SJCRH30 (cell line): Measurements from ENCODE around the gene POMT2. TPM values are rescaled to one million over a fixed set of nuclear protein-coding genes. Genes with fewer than 3 reads are reported as not detected.
"Not testable (repeated sequence)": the region's sequence is repeated elsewhere in the genome, so short reads cannot be mapped to it uniquely, and the experiment has no call there.

Experiments
- DNase-seq, 2 experiments: peaks; one replicate each; pipeline ENCODE4 v3.0.0-alpha.2; 2015 to 2020
- H3K27ac ChIP-seq: fragments of 250-450 bp; sonication (Bioruptor Pico); 2 replicates; pipeline ENCODE4 v1.5.1; 2020; ENCODE audit warnings: mild to moderate bottlenecking, moderate library complexity
- H3K27me3 ChIP-seq: fragments of 250-450 bp; sonication (Bioruptor Pico); 2 replicates; pipeline ENCODE4 v1.5.1; 2020; ENCODE audit warnings: mild to moderate bottlenecking, moderate library complexity
- H3K36me3 ChIP-seq: fragments of 250-450 bp; sonication (Bioruptor Pico); 2 replicates; pipeline ENCODE4 v1.5.1; 2020; ENCODE audit warnings: mild to moderate bottlenecking, moderate library complexity
- H3K4me1 ChIP-seq: fragments of 250-450 bp; sonication (Bioruptor Pico); 2 replicates; pipeline ENCODE4 v1.5.1; 2020; ENCODE audit warnings: mild to moderate bottlenecking, moderate library complexity
- H3K4me3 ChIP-seq: fragments of 250-450 bp; sonication (Bioruptor Pico); 2 replicates; pipeline ENCODE4 v1.5.1; 2020; ENCODE audit warnings: mild to moderate bottlenecking, moderate library complexity
- H3K9me3 ChIP-seq: fragments of 250-450 bp; sonication (Bioruptor Pico); replicated peaks from 2 replicates; pipeline ENCODE4 v1.5.1; 2020; ENCODE audit warnings: mild to moderate bottlenecking, moderate library complexity
- total RNA-seq: library from RNA; depleted of rRNA; stranded (reverse); fragments of >200 nt; shearing (Covaris generic); gene quantifications from 2 replicates; pipeline ENCODE4 v1.2.3, GENCODE V29; 2014

The POMT2 gene
- total RNA-seq, 1 experiment from 2014 or later = 30.2 TPM

DNA sequence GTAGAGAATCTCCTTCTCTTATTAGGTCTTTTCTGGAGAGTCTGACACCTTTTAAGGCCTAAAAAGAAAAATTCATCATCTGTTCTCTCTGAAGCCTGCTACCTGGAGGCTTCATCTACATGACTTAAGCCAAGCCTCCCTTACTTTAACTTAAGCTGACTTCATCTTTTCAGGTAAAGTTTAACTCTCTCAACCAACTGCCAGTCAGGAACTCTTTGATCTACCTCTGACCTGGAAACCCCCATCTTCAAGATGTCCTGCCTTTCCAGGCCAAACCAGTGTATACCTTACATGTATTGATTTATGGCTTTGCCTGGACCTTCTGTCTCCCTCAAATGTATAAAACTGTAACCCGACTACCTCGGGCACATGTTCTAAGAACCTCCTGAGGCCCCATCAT lies 17.6 kb upstream of the POMT2 start:
- Histone ChIP-seq H3K4me3 (no peak overlapping the region), H3K27me3 (no peaks in the 10 kb centered on the region), H3K4me1 (no peaks in the 10 kb centered on the region), H3K36me3 (no peaks in the 10 kb centered on the region), H3K9me3 (no peaks in the 10 kb centered on the region), H3K27ac (no peak overlapping the region)
- no peak for DNase-seq

DNA sequence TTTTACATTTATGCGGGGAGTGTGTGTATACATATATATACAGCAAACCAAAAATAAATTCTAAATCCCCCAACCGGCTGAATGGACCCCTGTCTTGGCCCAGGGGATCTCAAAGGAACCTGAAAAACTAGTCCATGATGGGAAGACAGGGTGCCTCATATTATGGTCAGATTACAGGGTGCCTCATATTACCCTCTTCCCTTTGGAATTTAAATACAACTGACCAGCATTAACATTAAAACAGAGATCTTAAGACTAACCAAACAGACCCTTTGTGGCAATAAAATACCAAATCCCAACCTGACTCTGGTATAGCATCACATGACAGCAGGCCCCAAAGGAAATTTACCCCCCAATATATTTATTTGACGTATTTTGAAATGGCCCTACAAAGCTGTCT lies 17.2 kb upstream of the POMT2 start:
- Histone ChIP-seq H3K9me3 (no peaks in the 10 kb centered on the region), H3K36me3 (no peaks in the 10 kb centered on the region), H3K4me3 (no peak overlapping the region), H3K27ac (no peak overlapping the region), H3K4me1 (no peaks in the 10 kb centered on the region), H3K27me3 (no peaks in the 10 kb centered on the region)
- DNase-seq = no peak

DNA sequence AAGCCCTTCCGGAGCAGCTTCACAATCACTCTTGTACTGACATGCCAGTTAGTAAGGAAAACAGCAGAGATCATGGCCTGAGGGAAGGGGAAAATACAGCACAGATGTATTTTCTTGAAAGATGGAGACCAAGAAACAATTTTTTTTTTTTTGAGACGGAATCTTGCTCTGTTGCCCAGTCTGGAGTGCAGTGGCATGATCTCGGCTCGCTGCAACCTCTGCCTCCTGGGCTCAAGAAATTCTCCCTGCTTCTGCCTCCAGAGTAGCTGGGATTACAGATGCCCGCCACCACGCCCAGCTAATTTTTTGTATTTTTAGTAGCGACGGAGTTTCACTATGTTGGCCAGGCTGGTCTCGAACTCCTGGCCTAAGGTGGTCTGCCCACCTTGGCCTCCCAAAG lies 16.6 kb upstream of the POMT2 start:
- H3K4me3 ChIP-seq, DNase-seq, H3K9me3 ChIP-seq, H3K36me3 ChIP-seq, H3K27ac ChIP-seq, H3K27me3 ChIP-seq, H3K4me1 ChIP-seq: not testable (repeated sequence)

DNA sequence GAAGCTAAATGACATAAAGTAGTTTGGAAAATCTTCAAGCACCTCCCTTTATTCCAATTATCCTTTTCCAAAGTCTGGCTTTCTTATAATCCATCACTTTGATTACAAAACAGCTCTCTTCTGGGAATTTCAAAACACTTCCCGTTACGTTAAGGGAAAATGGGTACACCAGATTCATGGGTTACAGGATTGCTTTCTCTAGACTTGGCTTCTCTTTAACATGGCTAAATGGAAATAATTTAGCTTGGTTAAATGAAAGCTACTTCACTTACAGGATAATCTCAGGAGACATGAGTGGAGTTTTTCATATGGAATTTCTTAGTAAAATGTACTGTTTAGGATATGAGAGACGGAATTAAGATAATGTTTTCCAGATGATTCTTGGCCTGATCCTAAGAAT lies 14.9 kb upstream of the POMT2 start:
- Histone ChIP-seq H3K27me3 (no peaks in the 10 kb centered on the region), H3K9me3 (no peaks in the 10 kb centered on the region)
- DNase-seq = no peak

DNA sequence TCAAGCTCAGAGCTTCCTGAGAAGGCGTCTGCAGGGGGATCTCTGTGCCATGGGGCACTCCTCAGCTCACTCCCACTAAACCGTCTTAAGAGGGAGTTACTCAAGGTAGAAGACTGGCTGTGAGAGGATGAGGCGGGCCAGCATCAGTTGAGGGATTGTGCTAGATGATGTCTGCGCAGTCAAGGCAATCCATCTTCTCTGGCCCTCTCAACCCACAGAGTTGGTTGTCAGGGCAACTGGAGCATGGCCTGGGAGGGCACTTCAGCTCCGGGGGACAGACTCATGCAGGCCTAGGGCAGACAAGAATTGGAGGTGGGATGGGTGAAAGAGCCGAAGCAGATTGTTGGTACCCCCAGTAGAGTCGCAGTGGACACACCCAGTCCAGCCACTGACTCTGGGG lies 9.2 kb upstream of the POMT2 start:
- Histone ChIP-seq H3K9me3 (no peaks in the 10 kb centered on the region), H3K27me3 (no peaks in the 10 kb centered on the region), H3K27ac (no peak overlapping the region), H3K4me3 (no peak overlapping the region), H3K36me3 (no peaks in the 10 kb centered on the region), H3K4me1 (no peaks in the 10 kb centered on the region)
- no peak for DNase-seq

More for the DNA sequence above, 14.9 kb upstream of the POMT2 start:
- Histone ChIP-seq H3K36me3 (no peaks in the 10 kb centered on the region), H3K27ac (no peak overlapping the region), H3K4me3 (no peak overlapping the region), H3K4me1 (no peaks in the 10 kb centered on the region)

DNA sequence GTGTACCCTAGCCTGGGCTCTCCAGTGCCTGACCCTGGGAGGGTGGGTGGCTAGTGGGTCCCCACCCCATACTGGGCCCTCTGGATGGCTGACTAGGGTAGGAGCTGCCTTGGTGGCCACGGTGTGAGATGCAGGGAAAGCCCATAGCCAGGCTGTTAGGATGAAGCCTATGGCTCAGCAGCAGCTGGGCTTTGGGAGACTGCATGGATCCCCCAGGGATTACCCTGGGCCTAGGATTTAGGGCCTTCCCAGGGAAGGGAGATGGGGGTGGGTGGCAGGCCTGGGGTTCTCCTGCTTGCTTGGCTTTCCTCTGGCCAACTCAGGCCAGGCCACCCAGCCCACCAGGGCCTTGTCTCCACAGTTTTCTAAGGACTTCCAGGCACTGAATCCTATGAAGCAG lies 6.4 kb upstream of the POMT2 start:
- DNase-seq = no peak
- Histone ChIP-seq H3K4me1 (peaks cover 4% of the 10 kb centered on the region), H3K4me3 (no peak overlapping the region), H3K36me3 (no peaks in the 10 kb centered on the region), H3K27me3 (no peaks in the 10 kb centered on the region), H3K9me3 (no peaks in the 10 kb centered on the region), H3K27ac (no peak overlapping the region)

DNA sequence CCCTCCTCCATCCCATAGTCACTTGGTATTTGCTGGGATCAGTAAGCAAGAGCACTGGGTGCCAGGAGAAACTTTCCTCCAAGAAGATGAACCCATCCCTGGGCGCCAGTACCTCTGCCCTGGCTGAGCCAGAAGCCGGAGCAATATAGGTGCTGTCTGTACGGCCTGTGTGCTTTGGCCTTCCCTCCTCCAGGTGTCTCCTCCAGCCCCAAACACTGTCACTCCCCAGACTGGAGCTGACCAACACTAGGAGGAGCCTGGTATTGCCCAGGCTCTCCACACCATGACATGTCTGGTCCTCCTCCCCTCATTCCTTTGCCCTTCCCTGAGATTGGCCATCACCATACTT lies 5.0 kb upstream of the POMT2 start:
- no peaks in the 10 kb centered on the region for H3K9me3 ChIP-seq
- H3K27me3 ChIP-seq = no peaks in the 10 kb centered on the region
- H3K27ac ChIP-seq = no peak overlapping the region
- no peak for DNase-seq
- no peak overlapping the region for H3K4me3 ChIP-seq
- peaks cover 7% of the 10 kb centered on the region for H3K4me1 ChIP-seq
- H3K36me3 ChIP-seq = no peaks in the 10 kb centered on the region

DNA sequence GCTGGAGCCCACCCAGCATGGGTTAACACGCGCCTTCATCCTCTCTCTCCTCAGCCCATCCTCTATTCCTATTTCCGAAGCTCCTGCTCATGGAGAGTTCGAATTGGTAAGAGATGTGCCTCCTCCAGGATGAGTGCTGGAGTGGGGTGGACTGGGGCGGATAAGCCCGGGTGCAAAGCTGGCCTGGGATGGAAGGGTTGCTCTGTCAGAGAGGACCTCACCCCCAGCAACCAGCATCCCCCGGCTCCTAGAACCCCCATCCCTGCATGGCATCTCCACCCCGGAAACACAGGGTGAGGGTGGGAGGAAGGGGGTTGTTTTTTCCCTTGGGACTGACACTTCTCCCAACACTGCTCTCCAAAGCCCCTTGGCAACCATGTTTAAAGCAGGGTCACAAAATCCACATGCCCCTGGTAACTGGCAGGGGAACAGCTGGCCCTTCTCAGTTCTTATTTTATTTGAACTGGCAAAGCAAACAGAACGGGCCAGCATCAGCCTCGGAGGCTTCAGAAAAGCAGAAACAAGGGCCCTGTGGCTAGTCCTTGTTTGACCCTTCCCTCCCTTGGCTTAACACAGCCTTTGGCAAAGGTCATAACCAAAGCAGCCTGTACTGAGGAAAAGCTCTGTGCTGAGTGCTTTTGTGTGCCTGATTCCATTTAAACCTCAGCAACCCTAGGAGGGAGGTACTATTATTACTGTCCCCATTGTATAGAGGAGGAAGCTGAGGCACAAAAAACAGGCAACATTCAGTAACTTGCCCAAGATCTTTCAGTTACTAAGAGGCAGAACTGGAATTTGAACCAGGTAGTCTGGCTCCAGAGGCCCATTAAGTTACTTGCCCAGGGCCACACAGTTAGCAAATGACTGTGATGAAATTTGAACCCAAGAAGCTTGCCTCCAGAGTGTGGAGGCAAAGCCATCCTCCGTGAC lies 4.4 kb upstream of the POMT2 start:
- no peaks in the 10 kb centered on the region for H3K36me3 ChIP-seq
- no peaks in the 10 kb centered on the region for H3K27me3 ChIP-seq
- H3K4me1 ChIP-seq = peaks cover 7% of the 10 kb centered on the region
- DNase-seq = no peak
- H3K4me3 ChIP-seq = no peak overlapping the region
- H3K27ac ChIP-seq = no peak overlapping the region
- no peaks in the 10 kb centered on the region for H3K9me3 ChIP-seq

DNA sequence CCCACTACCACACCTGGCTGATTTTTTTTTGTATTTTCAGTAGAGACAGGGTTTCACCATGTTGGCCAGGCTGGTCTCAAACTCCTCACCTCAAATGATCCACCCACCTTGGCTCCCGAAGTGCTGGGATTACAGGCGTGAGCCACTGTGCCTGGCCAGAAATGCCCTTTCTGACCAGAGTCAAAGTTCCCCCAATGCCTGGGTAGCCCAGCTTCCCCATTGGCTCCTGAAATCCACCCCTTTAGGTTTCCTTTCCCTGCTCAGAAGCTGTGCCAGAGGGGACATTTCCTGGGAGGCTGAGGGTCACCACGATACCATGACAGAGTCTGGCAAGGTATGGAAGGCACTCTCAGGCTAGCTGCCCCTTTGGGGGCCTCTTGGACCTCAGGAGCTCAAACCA lies 3.6 kb upstream of the POMT2 start:
- H3K9me3 ChIP-seq = no peaks in the 10 kb centered on the region

DNA sequence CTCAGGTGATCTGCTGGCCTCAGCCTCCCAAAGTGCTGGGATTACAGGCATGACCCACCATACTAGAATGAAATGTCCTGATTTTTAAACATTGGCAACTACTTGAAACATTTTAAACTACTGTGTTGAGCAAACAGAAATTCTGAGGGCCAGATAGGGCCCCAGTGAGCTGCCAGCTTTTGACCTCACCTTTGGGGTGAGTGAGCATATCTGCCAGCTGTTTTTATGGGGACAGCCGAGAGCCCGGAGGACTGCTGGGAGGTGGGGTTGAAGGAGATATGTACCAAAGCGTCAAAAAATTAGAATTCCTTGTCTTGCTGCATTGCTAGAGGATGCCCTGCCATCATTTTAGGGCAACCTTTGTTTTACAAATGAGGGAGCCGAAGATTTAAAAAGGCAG lies 2.9 kb upstream of the POMT2 start:
- DNase-seq = no peak
- Histone ChIP-seq H3K27me3 (no peaks in the 10 kb centered on the region), H3K4me1 (peaks cover 15% of the 10 kb centered on the region), H3K36me3 (no peaks in the 10 kb centered on the region), H3K27ac (no peak overlapping the region), H3K9me3 (no peaks in the 10 kb centered on the region), H3K4me3 (no peak overlapping the region)

More for the DNA sequence above, 3.6 kb upstream of the POMT2 start:
- Histone ChIP-seq H3K4me3 (no peak overlapping the region), H3K27me3 (no peaks in the 10 kb centered on the region), H3K27ac (no peak overlapping the region), H3K36me3 (no peaks in the 10 kb centered on the region), H3K4me1 (peaks cover 11% of the 10 kb centered on the region)
- no peak for DNase-seq

DNA sequence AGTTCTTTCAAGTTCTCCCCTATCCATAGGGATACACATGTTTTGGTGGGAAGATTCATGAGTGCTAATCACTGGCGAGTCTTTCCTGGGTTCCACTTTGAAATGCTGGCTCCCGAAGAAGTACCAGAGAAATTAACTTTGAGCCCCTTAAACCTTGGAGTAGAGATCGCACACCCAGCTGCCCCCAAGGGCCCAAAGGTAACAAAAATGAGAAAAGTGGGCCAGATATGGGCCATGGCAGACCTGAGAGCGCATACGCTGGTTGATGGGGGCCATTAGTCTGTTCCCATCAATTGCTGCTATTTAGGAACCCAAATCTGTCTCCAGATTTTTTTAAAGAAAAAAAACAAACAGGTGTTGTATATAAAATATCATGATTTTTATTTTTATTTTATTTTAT lies 2.3 kb upstream of the POMT2 start:
- Histone ChIP-seq H3K4me3 (no peak overlapping the region), H3K9me3 (no peaks in the 10 kb centered on the region), H3K36me3 (no peaks in the 10 kb centered on the region), H3K4me1 (peaks cover 19% of the 10 kb centered on the region), H3K27me3 (no peaks in the 10 kb centered on the region), H3K27ac (no peak overlapping the region)
- no peak for DNase-seq

DNA sequence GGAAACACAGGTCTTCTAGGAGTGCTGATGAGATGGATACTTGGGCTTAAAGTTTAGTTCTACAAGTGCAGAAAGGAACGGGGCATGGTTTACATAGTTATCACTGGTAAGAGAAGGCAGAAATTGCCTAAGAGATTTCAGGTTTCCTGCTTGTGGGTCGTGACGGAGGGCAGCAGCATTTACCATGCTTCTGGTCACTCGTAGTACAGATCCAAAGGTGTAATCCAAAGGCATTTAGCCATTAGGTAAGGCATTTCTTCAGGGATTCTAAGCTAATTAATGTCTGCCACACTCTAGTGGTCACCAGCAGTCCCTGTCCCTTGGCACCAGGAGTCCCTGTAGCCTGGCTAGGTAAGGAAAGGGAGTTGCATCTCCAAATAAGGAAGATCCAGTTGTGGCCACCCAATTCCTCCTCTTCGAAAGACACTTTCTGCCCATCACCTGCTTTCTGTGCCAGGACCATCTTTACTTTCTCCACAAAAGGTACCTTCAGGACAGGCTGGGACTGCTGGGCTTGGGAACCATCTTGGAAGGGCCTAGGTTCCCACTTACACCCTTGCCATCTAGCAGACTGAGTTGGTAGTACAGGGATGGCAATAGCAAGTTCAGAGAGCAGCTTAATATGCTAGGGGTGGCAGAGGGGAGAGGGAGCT lies 1.7 kb upstream of the POMT2 start:
- Histone ChIP-seq H3K27ac (peak overlapping the region; percentile 93), H3K36me3 (no peaks in the 10 kb centered on the region), H3K9me3 (no peaks in the 10 kb centered on the region), H3K4me3 (peak overlapping the region; percentile 97), H3K27me3 (no peaks in the 10 kb centered on the region), H3K4me1 (peaks cover 22% of the 10 kb centered on the region)
- no peak for DNase-seq

DNA sequence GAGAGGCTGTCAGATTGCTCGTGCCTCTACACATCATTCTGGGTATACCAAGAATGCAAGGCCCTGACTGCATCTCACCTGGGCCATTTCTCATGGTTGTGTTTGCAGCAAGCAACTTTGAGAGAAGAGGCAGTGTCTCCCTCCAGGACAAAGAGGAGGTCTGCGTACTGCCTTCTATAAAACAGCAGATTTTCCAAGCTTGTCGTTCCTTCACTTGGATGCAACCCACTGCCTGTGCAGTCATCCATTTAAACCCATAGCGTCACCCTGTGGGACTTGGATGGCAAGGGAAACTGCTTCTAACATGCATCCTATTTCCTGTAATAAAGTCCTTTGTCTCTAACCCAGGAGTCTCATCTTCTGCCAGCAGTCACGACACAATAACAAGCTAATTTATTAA lies 1.3 kb downstream of the POMT2 start:
- peaks cover 48% of the 10 kb centered on the region for H3K4me1 ChIP-seq
- H3K27me3 ChIP-seq = no peaks in the 10 kb centered on the region
- no peak overlapping the region for H3K27ac ChIP-seq
- DNase-seq = peak in 1 of 2 experiments; percentile 36
- H3K9me3 ChIP-seq = no peaks in the 10 kb centered on the region
- H3K4me3 ChIP-seq = peak overlapping the region; percentile 97
- no peaks in the 10 kb centered on the region for H3K36me3 ChIP-seq

DNA sequence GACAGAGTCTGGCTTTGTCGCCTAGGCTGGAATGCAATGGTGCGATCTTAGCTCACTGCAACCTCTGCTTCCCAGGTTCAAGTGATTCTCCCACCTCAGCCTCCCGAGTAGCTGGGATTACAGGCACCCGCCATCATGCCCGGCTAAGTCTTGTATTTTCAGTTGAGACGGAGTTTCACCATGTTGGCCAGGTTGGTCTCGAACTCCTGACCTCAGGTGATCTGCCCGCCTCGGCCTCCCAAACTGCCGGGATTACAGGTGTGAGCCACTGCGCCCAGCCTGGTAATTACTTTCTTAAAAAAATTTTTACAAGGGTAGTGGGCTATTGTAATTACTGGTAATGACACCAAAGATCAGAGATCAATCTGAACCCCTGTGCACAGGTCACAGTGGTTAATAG lies 1.9 kb downstream of the POMT2 start:
- H3K4me1 ChIP-seq = peaks cover 54% of the 10 kb centered on the region
- H3K27me3 ChIP-seq = not testable (repeated sequence)

DNA sequence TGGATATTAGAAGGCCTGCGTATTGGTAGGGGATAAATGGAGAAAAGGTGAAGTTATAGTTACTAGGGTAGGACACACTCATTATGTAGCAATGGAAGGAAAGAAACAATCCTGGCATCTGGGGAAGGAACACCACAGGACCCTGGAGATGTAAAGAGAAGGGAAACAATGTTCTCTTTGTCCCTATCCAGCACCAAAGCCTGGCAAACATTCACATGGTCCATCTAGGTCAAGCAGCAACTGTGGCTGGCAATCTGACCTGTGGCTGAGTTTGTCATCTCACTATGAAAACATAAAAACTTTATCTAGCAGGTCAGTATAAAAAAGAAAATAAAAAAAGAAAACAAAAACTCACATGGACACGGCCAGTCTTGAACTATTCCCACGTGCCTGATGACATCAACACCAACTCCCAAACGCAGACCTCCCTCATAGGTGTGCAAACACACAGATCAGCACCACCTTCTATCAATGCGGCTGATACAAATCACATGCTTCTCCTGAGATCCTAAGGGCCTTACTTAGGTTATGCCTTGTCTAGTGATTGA lies 2.6 kb downstream of the POMT2 start:
- no peaks in the 10 kb centered on the region for H3K36me3 ChIP-seq
- no peaks in the 10 kb centered on the region for H3K9me3 ChIP-seq
- peak overlapping the region; percentile 27 for H3K27ac ChIP-seq
- no peak overlapping the region for H3K4me3 ChIP-seq
- peak; percentile 37 to 68 for DNase-seq
- peaks cover 61% of the 10 kb centered on the region for H3K4me1 ChIP-seq
- H3K27me3 ChIP-seq = no peaks in the 10 kb centered on the region

More for the DNA sequence above, 1.9 kb downstream of the POMT2 start:
- not testable (repeated sequence) for H3K36me3 ChIP-seq, H3K4me3 ChIP-seq, DNase-seq, H3K9me3 ChIP-seq, H3K27ac ChIP-seq
